HG03460 (cell line): ENCODE measurements around the gene RAB7B.

Experiments
- ATAC-seq: cut with Tn5 transposase; IDR thresholded peaks from one replicate; pipeline ENCODE4 v1.9.1; 2021; ENCODE audit not compliant: unreplicated experiment

The RAB7B gene

GRCh38 chr1:206023695-206024094, 20.5 kb upstream of the RAB7B start, which contains the start of gene CTSE:
Gene CTSE, minus strand, starts transcription at chr1:206023895. Its CDS starts 104 bp downstream, at chr1:206023791.
- no peak for ATAC-seq

DNA sequence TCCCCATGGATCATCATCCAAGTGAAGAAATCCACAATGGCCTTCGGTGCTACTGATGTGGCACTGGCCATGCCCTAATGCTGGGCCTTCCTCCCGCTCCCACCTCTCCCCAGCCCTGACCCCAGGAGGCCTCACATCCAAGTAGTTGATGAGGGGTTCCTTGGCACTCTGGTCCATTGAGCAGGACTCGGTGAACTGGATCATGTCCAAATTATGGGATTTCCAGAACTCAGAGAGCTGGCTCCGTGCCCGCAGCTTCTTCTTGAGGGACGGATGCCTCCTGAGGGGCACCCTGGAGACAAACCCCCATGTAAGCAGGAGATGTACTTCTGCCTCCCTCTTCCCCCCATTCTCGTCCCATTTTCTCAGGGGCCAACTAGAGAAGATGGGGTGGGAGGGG, 19.6 kb upstream of the RAB7B start:
- no peak for ATAC-seq

- no peak for ATAC-seq
Observed at GRCh38 chr1:206021626-206022365, 18.6 kb upstream of the RAB7B start.

DNA sequence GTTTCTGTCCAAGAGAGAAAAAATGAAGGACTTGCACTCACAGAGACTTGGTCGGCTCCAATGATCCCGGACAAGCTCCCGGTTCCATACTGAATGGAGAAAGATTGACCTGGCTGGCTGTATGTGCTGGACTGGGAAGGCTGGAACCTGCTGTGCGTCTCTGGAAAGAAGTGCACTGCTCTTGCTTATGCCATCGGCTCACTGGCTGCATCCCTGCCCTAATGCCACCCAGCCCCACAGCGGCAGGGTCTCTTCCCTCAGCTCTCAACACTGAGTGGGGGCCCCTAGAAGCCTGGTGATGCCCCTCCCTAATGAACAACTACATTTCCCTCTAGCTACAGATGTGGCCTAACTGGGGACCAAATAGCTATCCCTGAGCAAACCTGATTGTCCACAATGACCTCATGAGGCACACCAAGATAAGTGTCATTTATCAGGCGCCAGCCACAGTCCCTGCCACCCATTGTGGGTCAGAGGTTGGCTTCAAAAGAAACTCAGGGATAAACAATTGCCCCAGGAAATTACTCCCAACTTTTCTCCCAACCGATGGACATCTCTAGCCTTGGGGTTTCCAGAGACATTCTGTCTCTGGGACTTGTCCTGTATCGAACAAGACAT, 17.9 kb upstream of the RAB7B start:
- ATAC-seq, result no peak

DNA sequence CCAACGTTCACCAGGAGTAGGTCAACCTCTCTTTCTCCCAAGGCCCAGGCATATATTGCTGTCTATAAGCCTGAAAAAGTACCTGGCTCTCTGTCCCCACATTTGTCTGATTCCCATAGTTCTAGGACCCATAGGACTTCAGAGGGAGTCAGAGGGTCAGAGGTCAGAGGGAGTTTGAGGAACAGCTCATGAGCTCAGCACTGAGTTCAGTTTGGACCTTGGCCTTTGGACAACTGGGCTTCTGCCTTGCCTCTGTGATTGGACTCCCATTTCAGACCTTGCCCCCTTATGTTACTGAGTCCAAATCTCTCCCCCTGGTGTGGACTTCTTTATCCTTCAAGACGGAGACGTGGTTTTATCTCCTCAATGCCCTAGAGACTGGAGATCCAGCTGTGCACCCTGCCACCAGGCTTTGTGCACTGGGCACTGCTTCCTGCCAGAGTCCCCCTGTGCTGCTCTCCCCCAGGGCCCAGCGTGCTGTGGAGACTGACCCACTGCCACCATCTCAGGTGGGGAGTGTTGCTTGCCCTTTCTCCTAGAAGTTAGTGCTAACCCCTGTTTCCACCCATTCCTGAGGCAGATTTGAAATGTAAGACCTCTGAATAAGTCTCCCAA, 17.3 kb upstream of the RAB7B start:
- ATAC-seq, result no peak

GRCh38 chr1:206015071-206015470, 11.9 kb upstream of the RAB7B start:
- ATAC-seq, result no peak

GRCh38 chr1:206014601-206015000, 11.4 kb upstream of the RAB7B start:
- ATAC-seq, result no peak

- no peak for ATAC-seq
Observed at GRCh38 chr1:206013026-206013795, 10.0 kb upstream of the RAB7B start.

GRCh38 chr1:206012086-206012859, 9.1 kb upstream of the RAB7B start:
- peak; percentile 99 for ATAC-seq

DNA sequence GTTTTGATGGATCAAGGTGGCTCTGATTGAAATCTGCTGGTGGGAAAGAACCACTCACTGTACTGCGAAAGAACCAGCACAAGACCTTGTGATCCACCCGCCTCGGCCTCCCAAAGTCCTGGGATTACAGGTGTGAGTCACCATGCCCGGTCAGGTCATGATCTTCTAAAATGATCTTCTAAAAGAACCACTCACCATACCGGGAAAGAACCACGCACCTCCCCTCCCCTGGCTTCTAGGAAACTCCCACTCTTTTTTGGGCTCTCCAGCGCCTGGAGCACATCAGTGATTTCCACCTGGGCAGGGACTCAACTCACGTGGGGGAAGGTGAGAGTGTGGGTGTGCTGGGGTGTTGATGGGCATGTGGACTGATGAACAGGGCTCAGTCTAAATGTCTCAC, 7.9 kb upstream of the RAB7B start:
- no peak for ATAC-seq

- ATAC-seq, result no peak
Observed at GRCh38 chr1:206010060-206010459, 6.9 kb upstream of the RAB7B start.

DNA sequence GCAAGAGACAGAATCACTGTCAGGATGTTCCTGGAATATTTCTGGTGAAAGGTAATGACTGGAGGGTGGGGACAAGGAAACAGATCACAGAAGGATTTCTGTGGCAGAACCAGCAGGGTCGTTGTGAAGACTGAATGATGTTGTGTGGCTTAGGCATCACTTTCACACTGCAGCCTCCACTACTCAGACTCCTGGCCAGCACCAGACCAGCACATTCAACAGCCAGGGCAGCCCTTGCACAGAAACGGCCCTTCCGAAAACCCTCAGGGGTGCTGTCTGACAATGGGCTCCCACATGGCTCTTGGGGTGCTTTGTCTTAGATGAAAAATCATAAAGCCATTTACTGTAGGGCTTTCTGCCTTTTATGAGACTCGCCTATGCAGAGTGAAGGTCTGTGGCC, 3.8 kb upstream of the RAB7B start:
- no peak for ATAC-seq

- ATAC-seq, result no peak
Observed at GRCh38 chr1:206005778-206006180, 2.6 kb upstream of the RAB7B start.

GRCh38 chr1:206005234-206005633, 2.0 kb upstream of the RAB7B start:
- ATAC-seq, result no peak

DNA sequence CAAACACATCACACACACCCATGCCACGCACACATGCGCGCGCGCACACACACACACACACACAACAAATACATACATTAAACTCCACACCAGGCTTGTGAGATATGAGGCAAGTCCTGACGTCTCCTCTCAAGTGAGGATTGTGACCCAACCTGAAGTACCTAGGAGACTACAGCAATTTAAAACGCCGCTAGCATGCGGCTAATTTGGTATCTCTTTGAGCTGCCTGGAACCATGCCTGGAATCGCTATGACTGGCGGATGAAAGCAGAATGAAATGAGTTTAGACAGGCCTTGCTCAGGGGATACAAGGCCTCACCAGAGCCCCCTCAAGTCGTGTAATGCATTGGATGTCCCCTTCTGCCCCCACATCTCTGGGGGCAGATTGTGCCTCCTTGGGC, 1.6 kb upstream of the RAB7B start:
- ATAC-seq, result no peak

- no peak for ATAC-seq
Observed at GRCh38 chr1:206003854-206004800, 932 bp upstream of the RAB7B start.

DNA sequence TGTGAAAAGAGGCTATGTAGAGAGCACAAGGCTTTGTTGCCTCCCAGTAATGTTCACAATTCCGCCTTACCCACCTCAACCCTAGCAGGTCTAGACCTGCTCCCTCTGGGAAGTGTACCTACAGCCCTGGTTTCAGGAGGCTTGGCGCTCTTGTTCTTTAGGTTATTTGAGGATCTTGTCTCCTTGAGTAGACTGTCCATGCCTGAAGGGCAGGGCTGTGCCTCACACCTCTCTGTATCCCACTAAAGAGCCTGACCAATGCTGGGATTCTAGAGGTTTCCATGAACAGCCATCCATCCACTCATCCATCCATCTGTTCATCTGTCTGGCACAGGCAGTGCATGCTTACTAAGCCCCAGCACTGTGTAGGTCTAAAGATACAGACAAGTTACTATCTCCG, 1.0 kb downstream of the RAB7B start:
- no peak for ATAC-seq

DNA sequence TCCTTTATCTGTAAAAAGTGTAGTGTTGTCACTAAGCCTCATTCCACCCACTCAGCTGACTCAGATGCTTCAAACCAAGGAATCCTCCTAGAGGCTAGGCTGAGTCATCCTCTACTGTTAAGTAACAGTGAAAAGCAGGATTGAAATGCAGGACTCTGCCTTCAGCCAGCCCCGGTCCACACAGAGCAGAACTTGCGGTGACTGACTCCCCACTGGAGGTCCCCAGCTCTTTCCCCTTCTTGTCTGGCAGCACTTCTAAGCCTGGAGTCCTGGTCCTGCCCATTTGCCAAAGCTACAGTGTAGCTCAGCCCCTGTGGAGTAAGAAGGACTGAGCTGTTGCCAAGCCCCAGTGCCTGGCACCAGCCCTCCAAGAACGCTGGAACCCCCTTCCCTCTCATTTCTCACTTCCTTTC, 1.7 kb downstream of the RAB7B start:
- no peak for ATAC-seq

DNA sequence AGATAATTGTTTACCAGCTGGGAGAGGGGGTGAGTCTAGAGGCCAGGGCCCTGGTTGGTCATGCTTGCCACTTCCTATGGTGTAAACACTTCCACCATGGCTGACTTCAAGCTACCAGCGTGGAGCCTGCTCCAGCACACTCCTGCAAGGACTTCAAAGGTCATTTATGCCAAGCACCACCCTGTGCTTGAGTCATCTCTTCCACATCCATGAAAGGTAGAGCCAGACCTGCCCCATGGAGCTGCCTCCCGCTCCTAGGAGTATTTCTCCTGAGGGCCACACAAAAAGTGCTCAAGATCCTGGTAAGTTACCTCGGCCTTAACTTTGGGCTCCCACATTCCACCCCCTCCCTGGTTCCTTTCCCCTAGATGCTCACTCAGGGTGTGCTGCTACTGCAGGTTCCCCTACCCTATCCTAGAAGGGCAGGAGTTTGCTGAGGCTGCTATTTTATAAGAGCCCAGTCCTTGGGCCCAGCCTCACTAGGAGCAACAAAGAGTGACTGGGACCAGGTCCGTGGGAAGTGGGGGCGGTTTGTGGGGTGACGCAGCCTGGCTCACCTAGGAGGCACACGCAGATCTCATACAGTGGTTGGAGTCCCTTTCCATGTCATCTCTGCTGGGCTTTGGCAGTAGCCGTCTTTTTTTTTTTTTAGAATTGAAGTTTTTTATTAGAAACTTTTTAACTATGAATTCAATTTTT, 2.4 kb downstream of the RAB7B start:
- ATAC-seq, result no peak
